Measurements from ENCODE around the gene RDH11. TPM values are rescaled to one million over a fixed set of nuclear protein-coding genes. Genes with fewer than 3 reads are reported as not detected.

The RDH11 gene
- total and polyA plus RNA-seq, 4 donors = 24.2 to 38.7 (median 35.9) TPM

- Histone ChIP-seq H3K36me3 (ENCODE audit: control insufficient read depth in 1 of 2, insufficient read depth in 2 of 2, low read length in 1 of 2) (peaks cover 20 to 24% of the 10 kb centered on the region in 2 donors), H3K9me3 (ENCODE audit: control insufficient read depth, low read length) (no peaks in the 10 kb centered on the region), H3K4me1 (ENCODE audit: control insufficient read depth in 1 of 2, insufficient read depth in 2 of 2, low read length in 2 of 2) (no peaks in the 10 kb centered on the region), H3K27me3 (ENCODE audit: control insufficient read depth in 1 of 2, insufficient read depth in 2 of 2, low read length in 1 of 2) (no peaks in the 10 kb centered on the region), H3K27ac (ENCODE audit: low read depth in 1 of 2, low read length in 2 of 2) (no peak overlapping the region), H3K4me3 (ENCODE audit: low read length in 2 of 2) (no peak overlapping the region)
- no peak for ATAC-seq (ENCODE audit: low FRiP score)
- no peak for DNase-seq
- WGBS, 2 donors = 83 to 91% methylated on average over 2 of the region's 2 CpGs
- intact Hi-C loops (cut with DNase I) = no loop called here
Observed at GRCh38 chr14:67650694-67651093, 44.9 kb downstream of the RDH11 start.

- no peaks in the 10 kb centered on the region for H3K9me3 ChIP-seq (ENCODE audit: control insufficient read depth, low read length)
- H3K36me3 ChIP-seq (ENCODE audit: control insufficient read depth in 1 of 2, insufficient read depth in 2 of 2, low read length in 1 of 2) = peaks cover 20 to 24% of the 10 kb centered on the region in 2 donors
- WGBS, 2 donors = 59 to 67% methylated on average over 1 of the region's 1 CpG
- intact Hi-C loops (cut with DNase I) = no loop called here
- ATAC-seq (ENCODE audit: low FRiP score) (no peak), DNase-seq (no peak)
- H3K4me3 ChIP-seq (ENCODE audit: low read length in 2 of 2) = no peak overlapping the region
- H3K4me1 ChIP-seq (ENCODE audit: control insufficient read depth in 1 of 2, insufficient read depth in 2 of 2, low read length in 2 of 2) = no peaks in the 10 kb centered on the region
- H3K27ac ChIP-seq (ENCODE audit: low read depth in 1 of 2, low read length in 2 of 2) = no peak overlapping the region
- H3K27me3 ChIP-seq (ENCODE audit: control insufficient read depth in 1 of 2, insufficient read depth in 2 of 2, low read length in 1 of 2) = no peaks in the 10 kb centered on the region
Observed at GRCh38 chr14:67650151-67650550, 45.4 kb downstream of the RDH11 start.

- no peaks in the 10 kb centered on the region for H3K9me3 ChIP-seq (ENCODE audit: control insufficient read depth, low read length)
- WGBS, 2 donors = 91 to 92% methylated on average over 3 of the region's 3 CpGs
- no peaks in the 10 kb centered on the region for H3K27me3 ChIP-seq (ENCODE audit: control insufficient read depth in 1 of 2, insufficient read depth in 2 of 2, low read length in 1 of 2)
- DNase-seq (no peak), ATAC-seq (ENCODE audit: low FRiP score) (no peak)
- intact Hi-C loops (cut with DNase I) = no loop called here
- H3K4me3 ChIP-seq (ENCODE audit: low read length in 2 of 2) = no peak overlapping the region
- H3K4me1 ChIP-seq (ENCODE audit: control insufficient read depth in 1 of 2, insufficient read depth in 2 of 2, low read length in 2 of 2) = peaks cover 0 to 2% of the 10 kb centered on the region in 2 donors
- no peak overlapping the region for H3K27ac ChIP-seq (ENCODE audit: low read depth in 1 of 2, low read length in 2 of 2)
- peaks cover 14 to 16% of the 10 kb centered on the region in 2 donors for H3K36me3 ChIP-seq (ENCODE audit: control insufficient read depth in 1 of 2, insufficient read depth in 2 of 2, low read length in 1 of 2)
Observed at GRCh38 chr14:67646131-67646530, 49.4 kb downstream of the RDH11 start.

- ATAC-seq (ENCODE audit: low FRiP score) (no peak), DNase-seq (no peak)
- peaks cover 10 to 15% of the 10 kb centered on the region in 2 donors for H3K36me3 ChIP-seq (ENCODE audit: control insufficient read depth in 1 of 2, insufficient read depth in 2 of 2, low read length in 1 of 2)
- H3K4me1 ChIP-seq (ENCODE audit: control insufficient read depth in 1 of 2, insufficient read depth in 2 of 2, low read length in 2 of 2) = peaks cover 0 to 2% of the 10 kb centered on the region in 2 donors
- H3K9me3 ChIP-seq (ENCODE audit: control insufficient read depth, low read length) = no peaks in the 10 kb centered on the region
- WGBS, 2 donors = 9 to 12% methylated on average over 5 of the region's 5 CpGs
- H3K27ac ChIP-seq (ENCODE audit: low read depth in 1 of 2, low read length in 2 of 2) = no peak overlapping the region
- no peak overlapping the region for H3K4me3 ChIP-seq (ENCODE audit: low read length in 2 of 2)
- intact Hi-C loops (cut with DNase I) = no loop called here
- no peaks in the 10 kb centered on the region for H3K27me3 ChIP-seq (ENCODE audit: control insufficient read depth in 1 of 2, insufficient read depth in 2 of 2, low read length in 1 of 2)
Observed at GRCh38 chr14:67645414-67645813, 50.1 kb downstream of the RDH11 start.

GRCh38 chr14:67644428-67644827, 51.1 kb downstream of the RDH11 start:
- H3K4me3 ChIP-seq (ENCODE audit: low read length in 2 of 2) = no peak overlapping the region
- DNase-seq (no peak), ATAC-seq (ENCODE audit: low FRiP score) (no peak)
- intact Hi-C loops (cut with DNase I) = no loop called here
- peaks cover 7 to 11% of the 10 kb centered on the region in 2 donors for H3K36me3 ChIP-seq (ENCODE audit: control insufficient read depth in 1 of 2, insufficient read depth in 2 of 2, low read length in 1 of 2)
- no peak overlapping the region for H3K27ac ChIP-seq (ENCODE audit: low read depth in 1 of 2, low read length in 2 of 2)
- no peaks in the 10 kb centered on the region for H3K9me3 ChIP-seq (ENCODE audit: control insufficient read depth, low read length)
- H3K27me3 ChIP-seq (ENCODE audit: control insufficient read depth in 1 of 2, insufficient read depth in 2 of 2, low read length in 1 of 2) = no peaks in the 10 kb centered on the region
- H3K4me1 ChIP-seq (ENCODE audit: control insufficient read depth in 1 of 2, insufficient read depth in 2 of 2, low read length in 2 of 2) = peaks cover 0 to 2% of the 10 kb centered on the region in 2 donors
- 41 to 49% methylated on average over 2 of the region's 2 CpGs for WGBS, 2 donors

- H3K4me3 ChIP-seq (ENCODE audit: low read length in 2 of 2) = no peak overlapping the region
- H3K36me3 ChIP-seq (ENCODE audit: control insufficient read depth in 1 of 2, insufficient read depth in 2 of 2, low read length in 1 of 2) = peaks cover 7 to 9% of the 10 kb centered on the region in 2 donors
- DNase-seq (no peak), ATAC-seq (ENCODE audit: low FRiP score) (no peak)
- no peaks in the 10 kb centered on the region for H3K27me3 ChIP-seq (ENCODE audit: control insufficient read depth in 1 of 2, insufficient read depth in 2 of 2, low read length in 1 of 2)
- intact Hi-C loops (cut with DNase I) = no loop called here
- no peak overlapping the region for H3K27ac ChIP-seq (ENCODE audit: low read depth in 1 of 2, low read length in 2 of 2)
- 70 to 81% methylated on average over 1 of the region's 1 CpG for WGBS, 2 donors
- no peaks in the 10 kb centered on the region for H3K9me3 ChIP-seq (ENCODE audit: control insufficient read depth, low read length)
- H3K4me1 ChIP-seq (ENCODE audit: control insufficient read depth in 1 of 2, insufficient read depth in 2 of 2, low read length in 2 of 2) = peaks cover 0 to 2% of the 10 kb centered on the region in 2 donors
Observed at GRCh38 chr14:67643713-67644112, 51.9 kb downstream of the RDH11 start.

- Histone ChIP-seq H3K4me3 (ENCODE audit: low read length in 2 of 2) (no peak overlapping the region), H3K27me3 (ENCODE audit: control insufficient read depth in 1 of 2, insufficient read depth in 2 of 2, low read length in 1 of 2) (no peaks in the 10 kb centered on the region), H3K27ac (ENCODE audit: low read depth in 1 of 2, low read length in 2 of 2) (no peak overlapping the region), H3K4me1 (ENCODE audit: control insufficient read depth in 1 of 2, insufficient read depth in 2 of 2, low read length in 2 of 2) (peaks cover 0 to 2% of the 10 kb centered on the region in 2 donors), H3K9me3 (ENCODE audit: control insufficient read depth, low read length) (no peaks in the 10 kb centered on the region), H3K36me3 (ENCODE audit: control insufficient read depth in 1 of 2, insufficient read depth in 2 of 2, low read length in 1 of 2) (peaks cover 4 to 7% of the 10 kb centered on the region in 2 donors)
- 79 to 95% methylated on average over 5 of the region's 5 CpGs for WGBS, 2 donors
- intact Hi-C loops (cut with DNase I) = no loop called here
- DNase-seq (no peak), ATAC-seq (ENCODE audit: low FRiP score) (no peak)
Observed at GRCh38 chr14:67641902-67642749, 53.4 kb downstream of the RDH11 start.

GRCh38 chr14:67641480-67641879, 54.1 kb downstream of the RDH11 start:
- intact Hi-C loops (cut with DNase I) = no loop called here
- ATAC-seq (ENCODE audit: low FRiP score) (no peak), DNase-seq (no peak)
- Histone ChIP-seq H3K27ac (ENCODE audit: low read depth in 1 of 2, low read length in 2 of 2) (no peak overlapping the region), H3K27me3 (ENCODE audit: control insufficient read depth in 1 of 2, insufficient read depth in 2 of 2, low read length in 1 of 2) (no peaks in the 10 kb centered on the region), H3K4me3 (ENCODE audit: low read length in 2 of 2) (no peak overlapping the region), H3K9me3 (ENCODE audit: control insufficient read depth, low read length) (no peaks in the 10 kb centered on the region), H3K4me1 (ENCODE audit: control insufficient read depth in 1 of 2, insufficient read depth in 2 of 2, low read length in 2 of 2) (peaks cover 0 to 2% of the 10 kb centered on the region in 2 donors), H3K36me3 (ENCODE audit: control insufficient read depth in 1 of 2, insufficient read depth in 2 of 2, low read length in 1 of 2) (peaks cover 0 to 7% of the 10 kb centered on the region in 2 donors)
- 91 to 97% methylated on average over 1 of the region's 1 CpG for WGBS, 2 donors

- Histone ChIP-seq H3K4me3 (ENCODE audit: low read length in 2 of 2) (no peak overlapping the region), H3K9me3 (ENCODE audit: control insufficient read depth, low read length) (no peaks in the 10 kb centered on the region), H3K27me3 (ENCODE audit: control insufficient read depth in 1 of 2, insufficient read depth in 2 of 2, low read length in 1 of 2) (no peaks in the 10 kb centered on the region), H3K4me1 (ENCODE audit: control insufficient read depth in 1 of 2, insufficient read depth in 2 of 2, low read length in 2 of 2) (no peaks in the 10 kb centered on the region), H3K36me3 (ENCODE audit: control insufficient read depth in 1 of 2, insufficient read depth in 2 of 2, low read length in 1 of 2) (peaks cover 0 to 3% of the 10 kb centered on the region in 2 donors), H3K27ac (ENCODE audit: low read depth in 1 of 2, low read length in 2 of 2) (no peak overlapping the region)
- 68 to 82% methylated on average over 3 of the region's 3 CpGs for WGBS, 2 donors
- DNase-seq (no peak), ATAC-seq (ENCODE audit: low FRiP score) (no peak)
- intact Hi-C loops (cut with DNase I) = no loop called here
Observed at GRCh38 chr14:67638642-67639041, 56.9 kb downstream of the RDH11 start.

Measured in aorta (tissue), 5 donors.